HG03457 (cell line): ENCODE measurements around the gene NGDN.
A peak's percentile ranks its signal among the peaks of the same experiment; 100 is the strongest.
"Not testable (repeated sequence)": the region's sequence is repeated elsewhere in the genome, so short reads cannot be mapped to it uniquely, and the experiment has no call there.

Experiments
- ATAC-seq: cut with Tn5 transposase; IDR thresholded peaks from one replicate; pipeline ENCODE4 v1.9.1; 2021; ENCODE audit warnings: moderate number of reproducible peaks; ENCODE audit not compliant: unreplicated experiment

The NGDN gene

GRCh38 chr14:23469127-23469905 lies at the start of gene NGDN:
TSS of gene NGDN (plus strand) at chr14:23469703. CDS start at chr14:23469716, 13 bp downstream.
- ATAC-seq, result peak; percentile 93

- ATAC-seq, result no peak
These were observed 47.9 kb upstream of the NGDN start for GRCh38 chr14:23421594-23421993.

- ATAC-seq, result no peak
These were observed 45.8 kb upstream of the NGDN start for GRCh38 chr14:23423657-23424056.

GRCh38 chr14:23425169-23425568 lies 44.3 kb upstream of the NGDN start:
- ATAC-seq, result no peak

- not testable (repeated sequence) for ATAC-seq
These were observed 43.7 kb upstream of the NGDN start for GRCh38 chr14:23425798-23426197.

- ATAC-seq, result no peak
These were observed 40.6 kb upstream of the NGDN start for GRCh38 chr14:23428686-23429495.

GRCh38 chr14:23430016-23430722 lies 39.3 kb upstream of the NGDN start:
- no peak for ATAC-seq

GRCh38 chr14:23430723-23431085 lies 38.8 kb upstream of the NGDN start:
- no peak for ATAC-seq

- ATAC-seq, result no peak
These were observed 38.0 kb upstream of the NGDN start for GRCh38 chr14:23431486-23431885.

- ATAC-seq, result no peak
These were observed 37.2 kb upstream of the NGDN start for GRCh38 chr14:23432102-23432925.

- ATAC-seq, result no peak
These were observed 36.6 kb upstream of the NGDN start for GRCh38 chr14:23432946-23433345.

GRCh38 chr14:23433457-23433856 lies 36.0 kb upstream of the NGDN start:
- no peak for ATAC-seq

GRCh38 chr14:23434488-23435222 lies 34.8 kb upstream of the NGDN start:
- no peak for ATAC-seq

- ATAC-seq, result no peak
These were observed 33.8 kb upstream of the NGDN start, which contains the start of gene MYH7 for GRCh38 chr14:23435543-23436326. TSS of gene MYH7 (minus strand) at chr14:23435660. CDS start at chr14:23433732, 1,928 bp downstream.

GRCh38 chr14:23436327-23437132 lies 33.0 kb upstream of the NGDN start:
- ATAC-seq, result no peak

GRCh38 chr14:23437133-23438100 lies 32.1 kb upstream of the NGDN start:
- ATAC-seq, result no peak
